NCI-H526 treated with DMSO at 0.1 percent for 48 hours (cell line): ENCODE data around the gene RNF207.

Experiments used
- DNase-seq: peaks from one replicate; lab custom pipeline; 2025; lab: John Stamatoyannopoulos, UW

RNF207 gene

GRCh38 chr1:6174621-6175410 lies 31.1 kb upstream of the RNF207 start:
- DNase-seq: no peak

- no peak for DNase-seq
Measured at GRCh38 chr1:6175411-6175828, 30.5 kb upstream of the RNF207 start.

- no peak for DNase-seq
Measured at GRCh38 chr1:6176779-6177178, 29.1 kb upstream of the RNF207 start.

- no peak for DNase-seq
Measured at GRCh38 chr1:6177681-6178380, 28.1 kb upstream of the RNF207 start.

- DNase-seq: peak; percentile 7
Measured at GRCh38 chr1:6178751-6179563, 27.0 kb upstream of the RNF207 start.

- no peak for DNase-seq
Measured at GRCh38 chr1:6179564-6180175, 26.2 kb upstream of the RNF207 start.

- peak; percentile 12 for DNase-seq
Measured at GRCh38 chr1:6180268-6180706, 25.6 kb upstream of the RNF207 start, which contains the start of gene CHD5. Gene CHD5 (minus strand): TSS chr1:6180321. CDS start chr1:6180023, 298 bp downstream.

- DNase-seq: no peak
Measured at GRCh38 chr1:6180707-6181311, 25.1 kb upstream of the RNF207 start.

GRCh38 chr1:6181347-6181770 lies 24.6 kb upstream of the RNF207 start:
- no peak for DNase-seq

GRCh38 chr1:6183520-6183989 lies 22.4 kb upstream of the RNF207 start:
- DNase-seq: no peak

- DNase-seq: no peak
Measured at GRCh38 chr1:6184083-6184783, 21.7 kb upstream of the RNF207 start.

- no peak for DNase-seq
Measured at GRCh38 chr1:6185151-6185550, 20.8 kb upstream of the RNF207 start.

GRCh38 chr1:6185635-6186382 lies 20.1 kb upstream of the RNF207 start:
- no peak for DNase-seq

GRCh38 chr1:6188466-6188865 lies 17.5 kb upstream of the RNF207 start:
- no peak for DNase-seq

GRCh38 chr1:6191968-6192367 lies 14.0 kb upstream of the RNF207 start:
- no peak for DNase-seq

- DNase-seq: no peak
Measured at GRCh38 chr1:6197746-6198427, 8.0 kb upstream of the RNF207 start.

GRCh38 chr1:6198646-6199297 lies 7.1 kb upstream of the RNF207 start:
- no peak for DNase-seq

GRCh38 chr1:6199298-6200187 lies 6.4 kb upstream of the RNF207 start, which contains the start of gene RPL22:
Gene RPL22 (minus strand): TSS chr1:6199595. CDS start chr1:6199573, 22 bp downstream.
- DNase-seq: peak; percentile 97
